HEK293 (cell line): Measurements from ENCODE around the gene ZKSCAN4.

Experiments
- AEBP2 ChIP-seq: fragments of 450-650 bp; formaldehyde crosslinking; IDR thresholded peaks from 2 replicates; pipeline ENCODE4 v1.5.1; 2016; ENCODE audit warnings: missing biosample characterization, missing genetic modification characterization, borderline replicate concordance
- CTCF ChIP-seq: fragments of 450-650 bp; formaldehyde crosslinking; IDR thresholded peaks from 2 replicates; pipeline ENCODE4 v1.5.1; 2016; ENCODE audit warnings: missing biosample characterization, missing genetic modification characterization
- YY1 ChIP-seq: fragments of 450-650 bp; formaldehyde crosslinking; IDR thresholded peaks from 2 replicates; pipeline ENCODE4 v1.5.1; 2018; ENCODE audit warnings: missing biosample characterization, missing genetic modification characterization

- TF ChIP-seq CTCF (no peak), YY1 (tag by site-specific recombination) (peak; percentile 11; the same call in 1 of the 2 replicates), AEBP2 (tag by site-specific recombination) (no peak)
Measured at GRCh38 chr6:28211840-28212509, 40.1 kb downstream of the ZKSCAN4 start.
